Measurements from ENCODE around the gene PROM1.

Gene PROM1

GRCh38 chr4:16078195-16078760 lies 5.5 kb downstream of the PROM1 start:
- TF ChIP-seq CTCF (IDR thresholded peaks at IDR 0.05) = no peak
- no peak overlapping the region for H3K4me3 ChIP-seq
- no peak for DNase-seq (ENCODE audit: low spot score)
- H3K27ac ChIP-seq = no peak overlapping the region

- Histone ChIP-seq H3K4me3 (no peak overlapping the region), H3K27ac (no peak overlapping the region)
- TF ChIP-seq CTCF (IDR thresholded peaks at IDR 0.05) = no peak
- no peak for DNase-seq (ENCODE audit: low spot score)
These were observed 6.0 kb downstream of the PROM1 start for GRCh38 chr4:16077786-16078185.

- no peak overlapping the region for H3K4me3 ChIP-seq
- no peak for DNase-seq (ENCODE audit: low spot score)
- TF ChIP-seq CTCF (IDR thresholded peaks at IDR 0.05) = no peak
- H3K27ac ChIP-seq = no peak overlapping the region
These were observed 7.7 kb downstream of the PROM1 start for GRCh38 chr4:16075975-16076757.

- no peak overlapping the region for H3K4me3 ChIP-seq
- no peak for TF ChIP-seq CTCF (IDR thresholded peaks at IDR 0.05)
- no peak overlapping the region for H3K27ac ChIP-seq
- DNase-seq (ENCODE audit: low spot score) = no peak
These were observed 8.8 kb downstream of the PROM1 start for GRCh38 chr4:16075061-16075460.

GRCh38 chr4:16072168-16072567 lies 11.7 kb downstream of the PROM1 start:
- no peak for DNase-seq (ENCODE audit: low spot score)
- H3K27ac ChIP-seq = no peak overlapping the region
- H3K4me3 ChIP-seq = no peak overlapping the region
- TF ChIP-seq CTCF (IDR thresholded peaks at IDR 0.05) = no peak

- Histone ChIP-seq H3K27ac (no peak overlapping the region), H3K4me3 (no peak overlapping the region)
- no peak for TF ChIP-seq CTCF (IDR thresholded peaks at IDR 0.05)
- DNase-seq (ENCODE audit: low spot score) = no peak
These were observed 13.6 kb downstream of the PROM1 start for GRCh38 chr4:16070203-16070602.

GRCh38 chr4:16067515-16067914 lies 16.3 kb downstream of the PROM1 start:
- no peak overlapping the region for H3K27ac ChIP-seq
- no peak overlapping the region for H3K4me3 ChIP-seq
- no peak for TF ChIP-seq CTCF (IDR thresholded peaks at IDR 0.05)
- no peak for DNase-seq (ENCODE audit: low spot score)

Measured in coronary artery (tissue), 2 donors.